Suppressor macrophage (primary cell): ENCODE results near the gene EPS8L3.
A peak's percentile ranks its signal among the peaks of the same experiment; 100 is the strongest.

ENCODE experiments used
- DNase-seq, 4 experiments: peaks; one replicate each; pipeline ENCODE4 v3.0.0-alpha.2; 2020 to 2022

Gene EPS8L3

GRCh38 chr1:109793486-109794318, 30.0 kb upstream of the EPS8L3 start:
- DNase-seq, result peak; percentile 68 to 91 (median 76)

GRCh38 chr1:109793089-109793485, 29.4 kb upstream of the EPS8L3 start:
- peak in 1 of 4 experiments; percentile 38 for DNase-seq

GRCh38 chr1:109792056-109792831, 28.5 kb upstream of the EPS8L3 start:
- peak in 2 of 4 experiments; percentile 28 to 41 for DNase-seq

- DNase-seq, result no peak
Observed at GRCh38 chr1:109791495-109792043, 27.8 kb upstream of the EPS8L3 start.

GRCh38 chr1:109790735-109791494, 27.2 kb upstream of the EPS8L3 start:
- DNase-seq, result peak; percentile 73 to 89 (median 85)

- DNase-seq, result no peak
Observed at GRCh38 chr1:109790329-109790728, 26.6 kb upstream of the EPS8L3 start.

GRCh38 chr1:109789551-109790180, 25.9 kb upstream of the EPS8L3 start:
- no peak for DNase-seq

GRCh38 chr1:109788695-109789521, 25.2 kb upstream of the EPS8L3 start:
- DNase-seq, result peak; percentile 41 to 56 (median 54)

GRCh38 chr1:109787845-109788601, 24.3 kb upstream of the EPS8L3 start:
- DNase-seq, result no peak

GRCh38 chr1:109787211-109787844, 23.6 kb upstream of the EPS8L3 start:
- no peak for DNase-seq

- DNase-seq, result peak in 3 of 4 experiments; percentile 29 to 35 (median 30)
Observed at GRCh38 chr1:109786531-109787021, 22.9 kb upstream of the EPS8L3 start.

- DNase-seq, result peak; percentile 35 to 64 (median 61)
Observed at GRCh38 chr1:109786112-109786480, 22.4 kb upstream of the EPS8L3 start.

GRCh38 chr1:109785446-109786111, 21.9 kb upstream of the EPS8L3 start:
- DNase-seq, result no peak

GRCh38 chr1:109784551-109785252, 21.0 kb upstream of the EPS8L3 start:
- DNase-seq, result no peak

GRCh38 chr1:109783436-109783835, 19.7 kb upstream of the EPS8L3 start:
- no peak for DNase-seq

GRCh38 chr1:109782927-109783326, 19.2 kb upstream of the EPS8L3 start:
- DNase-seq, result no peak

- DNase-seq, result no peak
Observed at GRCh38 chr1:109782514-109782913, 18.8 kb upstream of the EPS8L3 start.

- no peak for DNase-seq
Observed at GRCh38 chr1:109781806-109782205, 18.1 kb upstream of the EPS8L3 start.
